ENCODE measurements around the gene HDAC1. TPM values are rescaled to one million over a fixed set of nuclear protein-coding genes. Genes with fewer than 3 reads are reported as not detected.
A peak's percentile ranks its signal among the peaks of the same experiment; 100 is the strongest.

HDAC1 gene
- total and polyA plus RNA-seq, 2 of the 8 experiments (the other 6 are each of a cell fraction or from before 2014, with no cell fraction given), result 111 to 125 TPM

DNA sequence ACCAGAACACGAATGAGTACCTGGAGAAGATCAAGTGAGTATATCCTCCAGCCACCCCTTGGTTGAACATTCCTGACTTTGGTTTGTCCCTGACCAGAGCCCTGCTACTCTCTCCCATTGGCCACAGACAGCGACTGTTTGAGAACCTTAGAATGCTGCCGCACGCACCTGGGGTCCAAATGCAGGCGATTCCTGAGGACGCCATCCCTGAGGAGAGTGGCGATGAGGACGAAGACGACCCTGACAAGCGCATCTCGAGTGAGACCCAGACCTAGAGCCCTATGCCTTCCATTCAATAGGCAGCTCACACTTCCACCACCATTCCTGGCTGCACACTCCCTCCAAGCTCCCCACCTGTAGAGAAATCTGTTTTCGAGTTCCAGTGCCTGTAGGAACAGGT is 39.7 kb downstream of the HDAC1 start:
- ChIA-PET CTCF (ENCODE audit: partially characterized antibody) (interaction anchor here (1.0 to 3.6 kb wide), 6 partner anchors 9 to 130 kb away, joined by 3 to 14 read pairs (median 4); no protein-coding TSS in a partner anchor), POLR2A (ENCODE audit: partially characterized antibody) (interaction anchor here (0.8 to 13.4 kb wide), 28 partner anchors 10 to 248 kb away, joined by 3 to 321 read pairs (median 4); partner anchors contain the start of genes BSDC1, CCDC28B, FAM167B and FAM229A)
- Histone ChIP-seq H2BK120ac (replicated peaks; ENCODE audit: low read depth, low read length) (no peak overlapping the region), H3K79me2 (ENCODE audit: control insufficient read depth in 1 of 2, insufficient read depth in 2 of 2, low read length in 2 of 2) (peaks cover 4 to 21% of the 10 kb centered on the region in 2 experiments; a peak in 3 of 4 replicates), H4K5ac (ENCODE audit: insufficient read length, low read depth, low read length) (no peak overlapping the region), H3K9ac (replicated peaks in 1 of 4; ENCODE audit: extremely low read depth in 1 of 4, low read depth in 3 of 4, low read length in 3 of 4) (no peak overlapping the region), H4K20me1 (replicated peaks in 1 of 2; ENCODE audit: control insufficient read depth in 1 of 2, insufficient read depth in 2 of 2, low read length in 2 of 2) (peaks cover 9 to 20% of the 10 kb centered on the region in 2 experiments), H2BK20ac (ENCODE audit: low read length) (no peak overlapping the region), H3K23me2 (ENCODE audit: low read depth, low read length) (peaks cover 10% of the 10 kb centered on the region; the same call in 1 of the 2 replicates), H3K56ac (replicated peaks; ENCODE audit: insufficient read length, low read depth, low read length) (no peak overlapping the region), H2AFZ (ENCODE audit: low read length) (no peak overlapping the region), H3K23ac (ENCODE audit: insufficient read length) (no peak overlapping the region), H2BK5ac (ENCODE audit: low read depth, low read length) (0 out of 2 replicates have a peak overlapping the region, but pooled peaks have one; percentile 31), H3K4me2 (ENCODE audit: insufficient read depth in 1 of 2, low read depth in 2 of 2, low read length in 2 of 2) (no peak overlapping the region), H2AK5ac (ENCODE audit: low read depth, low read length) (no peak overlapping the region), H3K79me1 (ENCODE audit: low read depth, low read length) (peaks cover 2% of the 10 kb centered on the region; the same call in 1 of the 2 replicates), H3K4me1 (replicated peaks in 1 of 4; ENCODE audit: control insufficient read depth in 3 of 4, insufficient read depth in 4 of 4, low read length in 3 of 4) (peaks cover 5 to 24% (median 16%) of the 10 kb centered on the region in 4 experiments), H2BK15ac (ENCODE audit: low read length) (no peak overlapping the region), H3K14ac (ENCODE audit: insufficient read length) (no peak overlapping the region), H3K4me3 (ENCODE audit: extremely low read depth in 1 of 4, insufficient read depth in 2 of 4, low read depth in 3 of 4, low read length in 4 of 4) (no peak overlapping the region), H3K4ac (replicated peaks; ENCODE audit: insufficient read length, low read depth, low read length) (no peak overlapping the region), H2BK12ac (ENCODE audit: low read depth, low read length) (no peak overlapping the region), H3K36me3 (ENCODE audit: control insufficient read depth in 2 of 4, insufficient read depth in 4 of 4, low read length in 3 of 4) (peaks cover 24 to 79% (median 36%) of the 10 kb centered on the region in 4 experiments; a peak in 7 of 8 replicates), H3K9me3 (ENCODE audit: insufficient read depth in 2 of 2, low read depth in 1 of 2, low read length in 1 of 2) (no peaks in the 10 kb centered on the region), H4K91ac (replicated peaks; ENCODE audit: insufficient read length, low read length) (no peak overlapping the region), H3K27me3 (replicated peaks in 1 of 4; ENCODE audit: control insufficient read depth in 3 of 4, extremely low read depth in 1 of 4, insufficient read depth in 3 of 4, low read length in 3 of 4) (peaks cover 0 to 1% (median 0%) of the 10 kb centered on the region in 4 experiments; a peak in 3 of 7 replicates), H3K18ac (ENCODE audit: extremely low read depth, low read length) (no peak overlapping the region), H3K27ac (ENCODE audit: low read depth, low read length) (no peak overlapping the region), H4K8ac (ENCODE audit: extremely low read depth, insufficient read depth, low read length) (no peak overlapping the region)
- no peak for TF ChIP-seq JUND (IDR thresholded peaks at IDR 0.05; ENCODE audit: low read length)
- peak; percentile 75; the same call in 1 of the 2 replicates for TF ChIP-seq POLR2AphosphoS5 (IDR thresholded peaks at IDR 0.05; ENCODE audit: low read depth, low read length)
- 94% methylated on average over 12 of the region's 12 CpGs; no CpG with 5 or more reads in 1 of the 2 experiments for WGBS, 2 experiments (ENCODE audit: extremely low coverage in 1 of 2, insufficient coverage in 1 of 2, insufficient read length in 1 of 2, insufficient replicate concordance in 2 of 2, low coverage in 1 of 2, low lambda C conversion rate in 2 of 2, missing lambda C conversion rate in 1 of 2)
- DNase-seq (ENCODE audit: low read depth in 1 of 2, low spot score in 2 of 2) (no peak), FAIRE-seq (no peak)
